Bone marrow (tissue), 2 donors: Measurements from ENCODE around the gene C6orf141.
"Not testable (repeated sequence)": the region's sequence is repeated elsewhere in the genome, so short reads cannot be mapped to it uniquely, and the experiment has no call there.

Source experiments
- DNase-seq, 2 donors: peaks; one replicate each; lab custom pipeline; 2025; lab: John Stamatoyannopoulos, UW

C6orf141 gene

DNA sequence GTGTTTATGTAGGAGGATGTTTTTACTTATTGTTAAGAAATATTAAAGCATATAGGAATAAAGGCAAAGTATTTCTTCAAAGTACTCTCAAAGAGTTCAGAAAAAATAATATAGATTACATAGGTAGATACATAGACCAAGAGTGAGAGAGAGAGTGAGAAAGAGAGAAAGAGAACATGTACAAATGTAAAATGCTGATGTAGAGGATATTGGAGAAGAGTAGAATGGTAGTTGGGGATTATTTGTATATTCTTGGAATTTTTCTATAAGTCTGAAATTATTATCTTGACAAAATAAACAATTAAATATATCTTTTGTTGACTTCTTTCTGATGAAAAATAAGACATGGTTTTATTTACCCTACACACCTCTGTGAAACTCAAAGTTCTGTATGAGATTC, 29.2 kb downstream of the C6orf141 start:
- no peak for DNase-seq

DNA sequence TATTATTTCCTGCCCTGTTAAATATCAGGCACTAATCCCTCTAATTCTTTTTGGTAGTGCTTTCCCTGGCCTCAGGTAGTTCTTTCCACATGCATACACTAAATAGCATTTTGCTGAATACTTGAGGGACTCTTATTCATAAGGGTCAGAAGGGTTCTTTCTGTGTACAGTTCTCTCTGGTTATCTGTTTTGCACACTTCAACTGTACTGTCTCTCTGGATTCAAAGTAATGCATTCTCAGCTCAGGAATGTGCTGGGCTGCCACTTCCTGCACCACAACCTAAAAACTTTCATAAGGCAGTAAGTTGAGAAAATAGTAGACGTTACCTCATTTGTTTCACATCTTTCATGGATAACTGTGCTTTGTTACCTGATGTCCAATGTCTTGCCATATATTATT, 32.1 kb downstream of the C6orf141 start:
- DNase-seq = no peak

DNA sequence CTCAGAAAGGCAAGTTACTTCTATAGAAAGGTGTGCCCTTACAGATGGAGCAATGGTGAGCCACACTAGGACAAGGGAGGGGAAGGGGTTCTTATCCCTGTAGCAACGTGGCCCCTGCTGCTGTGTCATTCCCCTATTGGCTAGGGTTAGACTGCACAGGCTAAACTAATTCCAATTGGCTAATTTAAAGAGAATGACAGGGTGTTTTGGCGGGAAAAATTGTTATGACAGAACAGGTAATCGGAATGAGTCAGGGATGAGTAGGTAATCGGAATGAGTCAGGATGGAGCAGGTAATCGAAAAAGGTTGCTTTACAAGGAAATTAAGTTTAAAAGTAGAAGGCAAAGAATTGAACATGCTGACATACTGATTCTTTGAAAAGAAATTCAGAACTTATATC, 36.8 kb downstream of the C6orf141 start:
- DNase-seq = not testable (repeated sequence)
